Measurements from ENCODE around the gene PIEZO2. TPM values are rescaled to one million over a fixed set of nuclear protein-coding genes. Genes with fewer than 3 reads are reported as not detected.

The PIEZO2 gene
- total and polyA plus RNA-seq, 2 experiments from 2014 or later = 24.5 to 70.8 TPM

- Histone ChIP-seq H2AFZ (no peak overlapping the region), H3K4me3 (no peak overlapping the region), H3K27ac (no peak overlapping the region), H3K27me3 (no peaks in the 10 kb centered on the region), H3K9me3 (ENCODE audit: low read depth) (no peaks in the 10 kb centered on the region), H4K20me1 (ENCODE audit: insufficient read depth, poor library complexity, severe bottlenecking) (no peaks in the 10 kb centered on the region), H3K36me3 (replicated peaks; ENCODE audit: insufficient read depth, low read depth) (no peaks in the 10 kb centered on the region), H3K79me2 (peaks cover 7% of the 10 kb centered on the region), H3K4me2 (no peak overlapping the region), H3K9me2 (replicated peaks; ENCODE audit: insufficient read depth) (no peaks in the 10 kb centered on the region), H3K4me1 (ENCODE audit: insufficient read depth) (peaks cover 12% of the 10 kb centered on the region)
- no peak for TF ChIP-seq CTCF (IDR thresholded peaks at IDR 0.05; ENCODE audit: poor library complexity)
- no peak for DNase-seq (ENCODE audit: low spot score)
- 80% methylated on average over 5 of the region's 5 CpGs for WGBS (ENCODE audit: low lambda C conversion rate, missing lambda C conversion rate)
These were observed 53.0 kb downstream of the PIEZO2 start for GRCh38 chr18:11096411-11096810.

GRCh38 chr18:11095674-11096293 lies 53.6 kb downstream of the PIEZO2 start:
- peaks cover 4% of the 10 kb centered on the region for H3K79me2 ChIP-seq
- H3K4me3 ChIP-seq = no peak overlapping the region
- no peak overlapping the region for H2AFZ ChIP-seq
- no peaks in the 10 kb centered on the region for H3K27me3 ChIP-seq
- no peaks in the 10 kb centered on the region for H3K9me2 ChIP-seq (replicated peaks; ENCODE audit: insufficient read depth)
- no peaks in the 10 kb centered on the region for H3K9me3 ChIP-seq (ENCODE audit: low read depth)
- WGBS (ENCODE audit: low lambda C conversion rate, missing lambda C conversion rate) = 93% methylated on average over 6 of the region's 6 CpGs
- no peak for DNase-seq (ENCODE audit: low spot score)
- no peaks in the 10 kb centered on the region for H4K20me1 ChIP-seq (ENCODE audit: insufficient read depth, poor library complexity, severe bottlenecking)
- peaks cover 12% of the 10 kb centered on the region for H3K4me1 ChIP-seq (ENCODE audit: insufficient read depth)
- no peak overlapping the region for H3K4me2 ChIP-seq
- TF ChIP-seq EZH2phosphoT487 (IDR thresholded peaks at IDR 0.05; ENCODE audit: low read depth, severe bottlenecking, unreplicated experiment) (no peak), CTCF (IDR thresholded peaks at IDR 0.05; ENCODE audit: poor library complexity) (no peak), EZH2 (IDR thresholded peaks at IDR 0.05; ENCODE audit: borderline replicate concordance) (no peak)
- H3K36me3 ChIP-seq (replicated peaks; ENCODE audit: insufficient read depth, low read depth) = no peaks in the 10 kb centered on the region
- no peak overlapping the region for H3K27ac ChIP-seq

- peaks cover 12% of the 10 kb centered on the region for H3K4me1 ChIP-seq (ENCODE audit: insufficient read depth)
- no peak for DNase-seq (ENCODE audit: low spot score)
- no peak overlapping the region for H3K4me3 ChIP-seq
- H3K9me2 ChIP-seq (replicated peaks; ENCODE audit: insufficient read depth) = no peaks in the 10 kb centered on the region
- no peaks in the 10 kb centered on the region for H3K9me3 ChIP-seq (ENCODE audit: low read depth)
- H3K36me3 ChIP-seq (replicated peaks; ENCODE audit: insufficient read depth, low read depth) = no peaks in the 10 kb centered on the region
- WGBS (ENCODE audit: low lambda C conversion rate, missing lambda C conversion rate) = 92% methylated on average over 5 of the region's 5 CpGs
- TF ChIP-seq EZH2 (IDR thresholded peaks at IDR 0.05; ENCODE audit: borderline replicate concordance) (no peak), EZH2phosphoT487 (IDR thresholded peaks at IDR 0.05; ENCODE audit: low read depth, severe bottlenecking, unreplicated experiment) (no peak), CTCF (IDR thresholded peaks at IDR 0.05; ENCODE audit: poor library complexity) (no peak)
- H3K27ac ChIP-seq = no peak overlapping the region
- no peaks in the 10 kb centered on the region for H4K20me1 ChIP-seq (ENCODE audit: insufficient read depth, poor library complexity, severe bottlenecking)
- H2AFZ ChIP-seq = no peak overlapping the region
- peaks cover 4% of the 10 kb centered on the region for H3K79me2 ChIP-seq
- H3K4me2 ChIP-seq = no peak overlapping the region
- H3K27me3 ChIP-seq = no peaks in the 10 kb centered on the region
These were observed 54.2 kb downstream of the PIEZO2 start for GRCh38 chr18:11095211-11095610.

- TF ChIP-seq EZH2 (IDR thresholded peaks at IDR 0.05; ENCODE audit: borderline replicate concordance) (no peak), CTCF (IDR thresholded peaks at IDR 0.05; ENCODE audit: poor library complexity) (no peak)
- H3K4me2 ChIP-seq = no peak overlapping the region
- no peaks in the 10 kb centered on the region for H3K9me3 ChIP-seq (ENCODE audit: low read depth)
- H3K79me2 ChIP-seq = peaks cover under 1% of the 10 kb centered on the region
- no peaks in the 10 kb centered on the region for H4K20me1 ChIP-seq (ENCODE audit: insufficient read depth, poor library complexity, severe bottlenecking)
- no peaks in the 10 kb centered on the region for H3K9me2 ChIP-seq (replicated peaks; ENCODE audit: insufficient read depth)
- peaks cover 12% of the 10 kb centered on the region for H3K4me1 ChIP-seq (ENCODE audit: insufficient read depth)
- H3K36me3 ChIP-seq (replicated peaks; ENCODE audit: insufficient read depth, low read depth) = no peaks in the 10 kb centered on the region
- H3K4me3 ChIP-seq = no peak overlapping the region
- no peak overlapping the region for H3K27ac ChIP-seq
- H3K27me3 ChIP-seq = no peaks in the 10 kb centered on the region
- DNase-seq (ENCODE audit: low spot score) = no peak
- no peak overlapping the region for H2AFZ ChIP-seq
- 79% methylated on average over 6 of the region's 6 CpGs for WGBS (ENCODE audit: low lambda C conversion rate, missing lambda C conversion rate)
These were observed 57.6 kb downstream of the PIEZO2 start for GRCh38 chr18:11091746-11092145.

Data from hepatocyte (in vitro differentiated cells).